GM12891 (cell line): Measurements from ENCODE around the gene COMMD6.

Source experiments
- PAX5 ChIP-seq: IDR thresholded peaks from 2 replicates; pipeline ENCODE4 v1.6.1; 2011; ENCODE audit warnings: low read length, moderate library complexity, mild to moderate bottlenecking; ENCODE audit not compliant: insufficient read depth, severe bottlenecking
- POLR2A ChIP-seq: IDR thresholded peaks from 2 replicates; pipeline ENCODE4 v1.6.1; 2011; ENCODE audit warnings: low read depth, low read length, control low read depth
- POLR2AphosphoS5 ChIP-seq: IDR thresholded peaks from 2 replicates; pipeline ENCODE4 v1.6.1; 2011; ENCODE audit warnings: low read depth, low read length, control low read depth
- POU2F2 ChIP-seq: IDR thresholded peaks from 2 replicates; pipeline ENCODE4 v1.6.1; 2011; ENCODE audit warnings: low read depth, mild to moderate bottlenecking, control low read depth, low read length, moderate library complexity
- SPI1 ChIP-seq: IDR thresholded peaks from 2 replicates; pipeline ENCODE4 v1.6.1; 2011; ENCODE audit warnings: low read depth, low read length, control low read depth
- TAF1 ChIP-seq: IDR thresholded peaks from 2 replicates; pipeline ENCODE4 v1.6.1; 2011; ENCODE audit warnings: low read depth, low read length, control low read depth

DNA sequence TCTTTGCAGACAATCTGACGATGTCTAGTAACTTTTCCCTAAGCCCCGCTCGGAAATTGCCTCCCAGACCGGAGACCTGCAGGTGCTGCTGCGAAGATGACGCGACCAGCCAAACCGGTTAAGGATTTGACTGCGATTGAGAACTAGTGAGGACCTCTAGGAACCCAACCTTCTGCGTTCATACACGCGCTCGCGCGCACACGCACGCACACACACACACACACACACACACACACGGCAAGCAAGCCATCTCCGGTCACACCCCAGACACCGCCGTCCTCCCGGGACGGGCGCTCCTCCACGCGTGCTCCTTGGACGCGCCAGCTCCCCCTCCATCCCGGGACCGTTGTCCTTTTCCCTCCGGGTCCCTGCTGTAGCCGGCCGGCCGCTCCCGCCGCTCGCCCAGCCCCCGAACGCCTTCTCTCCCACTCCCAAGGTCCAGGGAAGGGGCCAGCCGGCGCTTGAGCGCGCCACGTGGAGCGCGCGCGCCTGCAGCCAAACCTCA is 56.9 kb downstream of the COMMD6 start:
- TF ChIP-seq TAF1 = no peak; the same call in 1 of the 2 replicates
- peak; percentile 44 for TF ChIP-seq POLR2A
- no peak for TF ChIP-seq SPI1
- no peak for TF ChIP-seq POLR2AphosphoS5
- no peak for TF ChIP-seq PAX5
- no peak for TF ChIP-seq POU2F2
